NB4 (cell line): ENCODE data around the gene MAGI2.

Experiments
- CTCF ChIP-seq: IDR thresholded peaks from one replicate; pipeline ENCODE4 v1.5.1; 2012; ENCODE audit warnings: low read depth, low read length
- MAX ChIP-seq: IDR thresholded peaks from 2 replicates; pipeline ENCODE4 v1.6.1; 2011; ENCODE audit warnings: low read depth, low read length
- POLR2A ChIP-seq: IDR thresholded peaks from 2 replicates; pipeline ENCODE4 v1.6.1; 2011; ENCODE audit warnings: mild to moderate bottlenecking; ENCODE audit not compliant: insufficient read length; ENCODE audit errors: extremely low read depth

GRCh38 chr7:78578686-78579085, 874.8 kb downstream of the MAGI2 start:
- TF ChIP-seq CTCF: no peak
- no peak for TF ChIP-seq MAX
- TF ChIP-seq POLR2A: no peak
